ENCODE data around the gene ZDHHC14. TPM values are rescaled to one million over a fixed set of nuclear protein-coding genes. Genes with fewer than 3 reads are reported as not detected.

ZDHHC14 gene
- total and polyA plus RNA-seq, 2 of the 8 experiments (the other 6 are each of a cell fraction or from before 2014, with no cell fraction given): 2.9 to 5.3 TPM

GRCh38 chr6:157407646-157408045, 26.7 kb downstream of the ZDHHC14 start (continued):
- TF ChIP-seq, protein P1, sequence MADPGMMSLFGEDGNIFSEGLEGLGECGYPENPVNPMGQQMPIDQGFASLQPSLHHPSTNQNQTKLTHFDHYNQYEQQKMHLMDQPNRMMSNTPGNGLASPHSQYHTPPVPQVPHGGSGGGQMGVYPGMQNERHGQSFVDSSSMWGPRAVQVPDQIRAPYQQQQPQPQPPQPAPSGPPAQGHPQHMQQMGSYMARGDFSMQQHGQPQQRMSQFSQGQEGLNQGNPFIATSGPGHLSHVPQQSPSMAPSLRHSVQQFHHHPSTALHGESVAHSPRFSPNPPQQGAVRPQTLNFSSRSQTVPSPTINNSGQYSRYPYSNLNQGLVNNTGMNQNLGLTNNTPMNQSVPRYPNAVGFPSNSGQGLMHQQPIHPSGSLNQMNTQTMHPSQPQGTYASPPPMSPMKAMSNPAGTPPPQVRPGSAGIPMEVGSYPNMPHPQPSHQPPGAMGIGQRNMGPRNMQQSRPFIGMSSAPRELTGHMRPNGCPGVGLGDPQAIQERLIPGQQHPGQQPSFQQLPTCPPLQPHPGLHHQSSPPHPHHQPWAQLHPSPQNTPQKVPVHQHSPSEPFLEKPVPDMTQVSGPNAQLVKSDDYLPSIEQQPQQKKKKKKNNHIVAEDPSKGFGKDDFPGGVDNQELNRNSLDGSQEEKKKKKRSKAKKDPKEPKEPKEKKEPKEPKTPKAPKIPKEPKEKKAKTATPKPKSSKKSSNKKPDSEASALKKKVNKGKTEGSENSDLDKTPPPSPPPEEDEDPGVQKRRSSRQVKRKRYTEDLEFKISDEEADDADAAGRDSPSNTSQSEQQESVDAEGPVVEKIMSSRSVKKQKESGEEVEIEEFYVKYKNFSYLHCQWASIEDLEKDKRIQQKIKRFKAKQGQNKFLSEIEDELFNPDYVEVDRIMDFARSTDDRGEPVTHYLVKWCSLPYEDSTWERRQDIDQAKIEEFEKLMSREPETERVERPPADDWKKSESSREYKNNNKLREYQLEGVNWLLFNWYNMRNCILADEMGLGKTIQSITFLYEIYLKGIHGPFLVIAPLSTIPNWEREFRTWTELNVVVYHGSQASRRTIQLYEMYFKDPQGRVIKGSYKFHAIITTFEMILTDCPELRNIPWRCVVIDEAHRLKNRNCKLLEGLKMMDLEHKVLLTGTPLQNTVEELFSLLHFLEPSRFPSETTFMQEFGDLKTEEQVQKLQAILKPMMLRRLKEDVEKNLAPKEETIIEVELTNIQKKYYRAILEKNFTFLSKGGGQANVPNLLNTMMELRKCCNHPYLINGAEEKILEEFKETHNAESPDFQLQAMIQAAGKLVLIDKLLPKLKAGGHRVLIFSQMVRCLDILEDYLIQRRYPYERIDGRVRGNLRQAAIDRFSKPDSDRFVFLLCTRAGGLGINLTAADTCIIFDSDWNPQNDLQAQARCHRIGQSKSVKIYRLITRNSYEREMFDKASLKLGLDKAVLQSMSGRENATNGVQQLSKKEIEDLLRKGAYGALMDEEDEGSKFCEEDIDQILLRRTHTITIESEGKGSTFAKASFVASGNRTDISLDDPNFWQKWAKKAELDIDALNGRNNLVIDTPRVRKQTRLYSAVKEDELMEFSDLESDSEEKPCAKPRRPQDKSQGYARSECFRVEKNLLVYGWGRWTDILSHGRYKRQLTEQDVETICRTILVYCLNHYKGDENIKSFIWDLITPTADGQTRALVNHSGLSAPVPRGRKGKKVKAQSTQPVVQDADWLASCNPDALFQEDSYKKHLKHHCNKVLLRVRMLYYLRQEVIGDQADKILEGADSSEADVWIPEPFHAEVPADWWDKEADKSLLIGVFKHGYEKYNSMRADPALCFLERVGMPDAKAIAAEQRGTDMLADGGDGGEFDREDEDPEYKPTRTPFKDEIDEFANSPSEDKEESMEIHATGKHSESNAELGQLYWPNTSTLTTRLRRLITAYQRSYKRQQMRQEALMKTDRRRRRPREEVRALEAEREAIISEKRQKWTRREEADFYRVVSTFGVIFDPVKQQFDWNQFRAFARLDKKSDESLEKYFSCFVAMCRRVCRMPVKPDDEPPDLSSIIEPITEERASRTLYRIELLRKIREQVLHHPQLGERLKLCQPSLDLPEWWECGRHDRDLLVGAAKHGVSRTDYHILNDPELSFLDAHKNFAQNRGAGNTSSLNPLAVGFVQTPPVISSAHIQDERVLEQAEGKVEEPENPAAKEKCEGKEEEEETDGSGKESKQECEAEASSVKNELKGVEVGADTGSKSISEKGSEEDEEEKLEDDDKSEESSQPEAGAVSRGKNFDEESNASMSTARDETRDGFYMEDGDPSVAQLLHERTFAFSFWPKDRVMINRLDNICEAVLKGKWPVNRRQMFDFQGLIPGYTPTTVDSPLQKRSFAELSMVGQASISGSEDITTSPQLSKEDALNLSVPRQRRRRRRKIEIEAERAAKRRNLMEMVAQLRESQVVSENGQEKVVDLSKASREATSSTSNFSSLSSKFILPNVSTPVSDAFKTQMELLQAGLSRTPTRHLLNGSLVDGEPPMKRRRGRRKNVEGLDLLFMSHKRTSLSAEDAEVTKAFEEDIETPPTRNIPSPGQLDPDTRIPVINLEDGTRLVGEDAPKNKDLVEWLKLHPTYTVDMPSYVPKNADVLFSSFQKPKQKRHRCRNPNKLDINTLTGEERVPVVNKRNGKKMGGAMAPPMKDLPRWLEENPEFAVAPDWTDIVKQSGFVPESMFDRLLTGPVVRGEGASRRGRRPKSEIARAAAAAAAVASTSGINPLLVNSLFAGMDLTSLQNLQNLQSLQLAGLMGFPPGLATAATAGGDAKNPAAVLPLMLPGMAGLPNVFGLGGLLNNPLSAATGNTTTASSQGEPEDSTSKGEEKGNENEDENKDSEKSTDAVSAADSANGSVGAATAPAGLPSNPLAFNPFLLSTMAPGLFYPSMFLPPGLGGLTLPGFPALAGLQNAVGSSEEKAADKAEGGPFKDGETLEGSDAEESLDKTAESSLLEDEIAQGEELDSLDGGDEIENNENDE (IDR thresholded peaks at IDR 0.05; ENCODE audit: insufficient replicate concordance, low read length): no peak
- TF ChIP-seq CHD1 (IDR thresholded peaks at IDR 0.05; ENCODE audit: low read depth, low read length) (no peak), CHD2 (IDR thresholded peaks at IDR 0.05; ENCODE audit: low read length) (no peak), JUN (IDR thresholded peaks at IDR 0.05; ENCODE audit: low read depth, low read length) (no peak), KDM5A (IDR thresholded peaks at IDR 0.05; ENCODE audit: low read length) (no peak), JUND (IDR thresholded peaks at IDR 0.05; ENCODE audit: low read length) (no peak), ASH2L (IDR thresholded peaks at IDR 0.05; ENCODE audit: low read length) (no peak), EP300 (IDR thresholded peaks at IDR 0.05; ENCODE audit: borderline replicate concordance in 1 of 2, low read depth in 2 of 2, low read length in 2 of 2) (no peak), HDAC6 (IDR thresholded peaks at IDR 0.05; ENCODE audit: low read depth, low read length) (no peak), SP1 (IDR thresholded peaks at IDR 0.05; ENCODE audit: low read depth, low read length) (no peak)
